SK-N-SH (cell line): Measurements from ENCODE around the gene P2RY8. TPM values are rescaled to one million over a fixed set of nuclear protein-coding genes. Genes with fewer than 3 reads are reported as not detected.
"Not testable (repeated sequence)": the region's sequence is repeated elsewhere in the genome, so short reads cannot be mapped to it uniquely, and the experiment has no call there.

Source experiments
- CTCF ChIA-PET: fragments of 300-600, 350-600 bp; formaldehyde crosslinking; extraction: SDS; loops from one replicate; lab custom pipeline; 2021; lab: Yijun Ruan, JAX
- POLR2A ChIA-PET: fragments of 350-600 bp; sonication (Branson Sonifier 250); formaldehyde crosslinking; extraction: SDS; loops from one replicate; lab custom pipeline; 2020; ENCODE audit warnings: antibody characterized with exemption, inconsistent platforms; lab: Yijun Ruan, JAX
- DNase-seq: peaks from one replicate; pipeline ENCODE4 v3.0.0; 2012
- H2AFZ ChIP-seq: fragments of 200-600 bp; sonication (generic); 2 replicates; pipeline ENCODE4 v1.8.1; 2016; ENCODE audit warnings: antibody characterized with exemption, mild to moderate bottlenecking, low read depth
- H3F3A ChIP-seq: fragments of 200-600 bp; sonication (generic); replicated peaks from 2 replicates; pipeline ENCODE3; 2016; ENCODE audit warnings: antibody characterized with exemption, mild to moderate bottlenecking; ENCODE audit not compliant: insufficient read depth
- H3K27ac ChIP-seq, 2 experiments: fragments of 200-500 bp in 1 of 2; fragments of 200-600 bp in 1 of 2; sonication (Bioruptor generic) in 1 of 2; sonication (generic), shearing (Covaris generic) in 1 of 2; 2 replicates each; pipeline versions ENCODE4 v1.5.1 to v1.6.1; 2014 to 2016; ENCODE audit warnings: low read depth in 2 of 2, inconsistent platforms in 1 of 2, low read length in 1 of 2, mild to moderate bottlenecking in 1 of 2, mixed read lengths in 1 of 2
- H3K27me3 ChIP-seq: fragments of 200-600 bp; sonication (generic), shearing (Covaris generic); 2 replicates; pipeline ENCODE4 v1.6.1; 2016; ENCODE audit warnings: mixed run types; ENCODE audit not compliant: insufficient read depth
- H3K36me3 ChIP-seq, 2 experiments: fragments of 200-500 bp in 1 of 2; fragments of 200-600 bp in 1 of 2; sonication (Bioruptor generic) in 1 of 2; sonication (generic) in 1 of 2; replicated peaks in 1 of 2; 2 replicates each; pipeline versions ENCODE3 to v1.5.1; 2014 to 2016; ENCODE audit warnings: low read length in 1 of 2, mild to moderate bottlenecking in 1 of 2; ENCODE audit not compliant: insufficient read depth in 2 of 2, control insufficient read depth in 1 of 2
- H3K4me1 ChIP-seq, 2 experiments: fragments of 200-500 bp in 1 of 2; fragments of 200-600 bp in 1 of 2; sonication (Bioruptor generic) in 1 of 2; sonication (generic), shearing (Covaris generic) in 1 of 2; 2 replicates each; pipeline versions ENCODE4 v1.5.1 to v1.6.1; 2014 to 2016; ENCODE audit warnings: low read depth in 1 of 2, low read length in 1 of 2, mixed run types in 1 of 2; ENCODE audit not compliant: insufficient read depth in 2 of 2, control insufficient read depth in 1 of 2
- H3K4me2 ChIP-seq: fragments of 200-600 bp; sonication (generic), shearing (Covaris generic); 2 replicates; pipeline ENCODE4 v1.6.1; 2017; ENCODE audit warnings: mixed run types
- H3K4me3 ChIP-seq, 2 experiments: fragments of 200-500 bp in 1 of 2; fragments of 200-600 bp in 1 of 2; sonication (Bioruptor generic) in 1 of 2; sonication (generic), shearing (Covaris generic) in 1 of 2; 2 replicates each; pipeline versions ENCODE4 v1.5.1 to v1.8.1; 2014 to 2016; ENCODE audit warnings: low read depth in 2 of 2, inconsistent platforms in 1 of 2, low read length in 1 of 2, mild to moderate bottlenecking in 1 of 2, mixed read lengths in 1 of 2, moderate library complexity in 1 of 2
- H3K79me2 ChIP-seq: fragments of 200-600 bp; sonication (generic); 2 replicates; pipeline ENCODE4 v1.8.1; 2017; ENCODE audit warnings: mild to moderate bottlenecking; ENCODE audit not compliant: insufficient read depth
- H3K9ac ChIP-seq: fragments of 200-600 bp; sonication (generic); 2 replicates; pipeline ENCODE4 v1.6.1; 2017; ENCODE audit warnings: mixed run types
- H3K9me2 ChIP-seq: fragments of 200-600 bp; sonication (generic); 2 replicates; pipeline ENCODE4 v1.6.1; 2017; ENCODE audit warnings: mixed run types
- H3K9me3 ChIP-seq: fragments of 200-600 bp; sonication (generic); 2 replicates; pipeline ENCODE4 v1.6.1; 2017; ENCODE audit warnings: mixed run types, mild to moderate bottlenecking, moderate library complexity
- H4K20me1 ChIP-seq: fragments of 200-600 bp; sonication (generic); 2 replicates; pipeline ENCODE4 v1.6.1; 2017; ENCODE audit warnings: mild to moderate bottlenecking, mixed run types; ENCODE audit not compliant: insufficient read depth
- CHD2 ChIP-seq: fragments of 150-350 bp; IDR thresholded peaks from 2 replicates; pipeline ENCODE4 v1.6.1; 2018; ENCODE audit warnings: low read length; ENCODE audit not compliant: partially characterized antibody
- ELF1 ChIP-seq: IDR thresholded peaks from 2 replicates; pipeline ENCODE4 v1.4.0; 2012
- EZH2phosphoT487 ChIP-seq: fragments of 200-600 bp; sonication (generic); IDR thresholded peaks from 2 replicates; pipeline ENCODE4 v1.6.1; 2017; ENCODE audit warnings: low read depth, mixed run types, mild to moderate bottlenecking, antibody characterized with exemption, moderate library complexity, borderline replicate concordance
- FOSL2 ChIP-seq: IDR thresholded peaks from 2 replicates; pipeline ENCODE4 v1.4.0; 2012; ENCODE audit warnings: low read depth, mild to moderate bottlenecking, moderate library complexity, borderline replicate concordance
- FOXJ3 ChIP-seq: sonication (generic); formaldehyde crosslinking; IDR thresholded peaks from 2 replicates; pipeline ENCODE4 v1.5.1; 2020; ENCODE audit warnings: mild to moderate bottlenecking, missing genetic modification reagents
- GABPA ChIP-seq: IDR thresholded peaks from 2 replicates; pipeline ENCODE4 v1.4.0; 2012; ENCODE audit warnings: low read depth, mild to moderate bottlenecking
- GATA2 ChIP-seq: sonication (generic); formaldehyde crosslinking; IDR thresholded peaks from 2 replicates; pipeline ENCODE4 v1.5.0; 2020; ENCODE audit warnings: mild to moderate bottlenecking, missing genetic modification reagents
- MEF2A ChIP-seq: IDR thresholded peaks from 2 replicates; pipeline ENCODE4 v1.4.0; 2012; ENCODE audit warnings: low read depth, borderline replicate concordance
- MXI1 ChIP-seq: IDR thresholded peaks from 2 replicates; pipeline ENCODE4 v1.6.1; 2012; ENCODE audit warnings: mild to moderate bottlenecking, low read depth, low read length, improper control_type of control experiment
- NRF1 ChIP-seq: IDR thresholded peaks from 2 replicates; pipeline ENCODE4 v1.6.1; 2012; ENCODE audit warnings: low read depth, mild to moderate bottlenecking, low read length
- RFX5 ChIP-seq: IDR thresholded peaks from 2 replicates; pipeline ENCODE4 v1.6.1; 2012; ENCODE audit warnings: mild to moderate bottlenecking, improper control_type of control experiment, low read length
- RXRA ChIP-seq: IDR thresholded peaks from 2 replicates; pipeline ENCODE4 v1.4.0; 2012; ENCODE audit warnings: low read depth, mild to moderate bottlenecking, borderline replicate concordance
- TEAD4 ChIP-seq: IDR thresholded peaks from 2 replicates; pipeline ENCODE4 v1.4.0; 2012; ENCODE audit warnings: mild to moderate bottlenecking, borderline replicate concordance; ENCODE audit not compliant: insufficient read depth
- YY1 ChIP-seq: IDR thresholded peaks from 2 replicates; pipeline ENCODE4 v1.4.0; 2012; ENCODE audit warnings: low read depth, mild to moderate bottlenecking
- WGBS: methylation state at CpG from one replicate; pipeline ENCODE4 v1.1.6; 2017; ENCODE audit warnings: low lambda C conversion rate; 5-methylcytosine and 5-hydroxymethylcytosine counted together
- polyA plus RNA-seq, 3 experiments: library from polyadenylated mRNA; depleted of rRNA; stranded (reverse); fragments of >200 nt; gene quantifications; 2 replicates each; pipeline ENCODE4 v1.2.3, GENCODE V29; 2012
- TF ChIP-seq, protein P1 (sequence below): IDR thresholded peaks from 2 replicates; pipeline ENCODE4 v1.4.0; 2012; ENCODE audit warnings: low read depth, borderline replicate concordance
- TF ChIP-seq, protein P2 (sequence below): fragments of 150-350 bp; IDR thresholded peaks from 2 replicates; pipeline ENCODE4 v1.6.1; 2017; ENCODE audit warnings: antibody characterized with exemption, low read length, low read depth, borderline replicate concordance
- TF ChIP-seq, protein P3 (sequence below): IDR thresholded peaks from 2 replicates; pipeline ENCODE4 v1.6.1; 2012; ENCODE audit warnings: mild to moderate bottlenecking, low read depth, low read length, moderate library complexity
- TF ChIP-seq, protein P4 (sequence below): IDR thresholded peaks from 2 replicates; pipeline ENCODE4 v1.4.0; 2012; ENCODE audit warnings: low read depth, borderline replicate concordance

The P2RY8 gene
- polyA plus RNA-seq, 1 of the 3 experiments (the other 2 are of a cell fraction), result 0.08 TPM

DNA sequence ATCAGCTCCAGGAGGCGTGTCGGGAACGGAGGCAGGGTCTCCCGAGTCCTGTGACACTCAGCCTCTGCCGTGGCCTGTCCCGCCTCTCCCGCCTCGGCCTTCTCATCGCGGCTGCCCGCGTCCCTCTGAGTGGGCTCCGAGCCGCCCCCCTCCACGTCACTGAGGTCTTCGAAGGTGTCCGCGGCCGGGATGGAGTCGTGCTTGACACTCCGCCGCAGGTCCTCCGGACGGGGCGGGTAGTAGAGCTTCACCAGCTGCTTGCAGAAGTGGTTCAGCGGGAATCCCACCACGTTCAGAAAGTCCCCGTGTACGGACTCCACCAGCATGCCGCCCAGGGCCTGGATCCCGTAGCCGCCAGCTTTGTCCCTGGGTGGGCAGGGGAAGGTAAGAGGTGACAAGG, 109.2 kb downstream of the P2RY8 start:
- no peaks in the 10 kb centered on the region for H4K20me1 ChIP-seq
- no peaks in the 10 kb centered on the region for H3F3A ChIP-seq
- CTCF ChIA-PET, result no interaction called here
- H3K36me3 ChIP-seq, result peaks cover 0 to 15% of the 10 kb centered on the region in 2 experiments
- H3K27me3 ChIP-seq, result no peaks in the 10 kb centered on the region
- H2AFZ ChIP-seq, result no peak overlapping the region
- TF ChIP-seq, protein P1, sequence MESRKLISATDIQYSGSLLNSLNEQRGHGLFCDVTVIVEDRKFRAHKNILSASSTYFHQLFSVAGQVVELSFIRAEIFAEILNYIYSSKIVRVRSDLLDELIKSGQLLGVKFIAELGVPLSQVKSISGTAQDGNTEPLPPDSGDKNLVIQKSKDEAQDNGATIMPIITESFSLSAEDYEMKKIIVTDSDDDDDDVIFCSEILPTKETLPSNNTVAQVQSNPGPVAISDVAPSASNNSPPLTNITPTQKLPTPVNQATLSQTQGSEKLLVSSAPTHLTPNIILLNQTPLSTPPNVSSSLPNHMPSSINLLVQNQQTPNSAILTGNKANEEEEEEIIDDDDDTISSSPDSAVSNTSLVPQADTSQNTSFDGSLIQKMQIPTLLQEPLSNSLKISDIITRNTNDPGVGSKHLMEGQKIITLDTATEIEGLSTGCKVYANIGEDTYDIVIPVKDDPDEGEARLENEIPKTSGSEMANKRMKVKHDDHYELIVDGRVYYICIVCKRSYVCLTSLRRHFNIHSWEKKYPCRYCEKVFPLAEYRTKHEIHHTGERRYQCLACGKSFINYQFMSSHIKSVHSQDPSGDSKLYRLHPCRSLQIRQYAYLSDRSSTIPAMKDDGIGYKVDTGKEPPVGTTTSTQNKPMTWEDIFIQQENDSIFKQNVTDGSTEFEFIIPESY, result no peak
- TF ChIP-seq ELF1 (no peak), MEF2A (no peak), YY1 (no peak), FOSL2 (no peak), CHD2 (no peak), RXRA (no peak), EZH2phosphoT487 (no peak), GATA2 (CRISPR knock-in tag) (no peak), GABPA (no peak), FOXJ3 (no peak), RFX5 (no peak), MXI1 (no peak), NRF1 (no peak), TEAD4 (no peak)
- TF ChIP-seq, protein P2, sequence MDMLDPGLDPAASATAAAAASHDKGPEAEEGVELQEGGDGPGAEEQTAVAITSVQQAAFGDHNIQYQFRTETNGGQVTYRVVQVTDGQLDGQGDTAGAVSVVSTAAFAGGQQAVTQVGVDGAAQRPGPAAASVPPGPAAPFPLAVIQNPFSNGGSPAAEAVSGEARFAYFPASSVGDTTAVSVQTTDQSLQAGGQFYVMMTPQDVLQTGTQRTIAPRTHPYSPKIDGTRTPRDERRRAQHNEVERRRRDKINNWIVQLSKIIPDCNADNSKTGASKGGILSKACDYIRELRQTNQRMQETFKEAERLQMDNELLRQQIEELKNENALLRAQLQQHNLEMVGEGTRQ, result no peak
- TF ChIP-seq, protein P3, sequence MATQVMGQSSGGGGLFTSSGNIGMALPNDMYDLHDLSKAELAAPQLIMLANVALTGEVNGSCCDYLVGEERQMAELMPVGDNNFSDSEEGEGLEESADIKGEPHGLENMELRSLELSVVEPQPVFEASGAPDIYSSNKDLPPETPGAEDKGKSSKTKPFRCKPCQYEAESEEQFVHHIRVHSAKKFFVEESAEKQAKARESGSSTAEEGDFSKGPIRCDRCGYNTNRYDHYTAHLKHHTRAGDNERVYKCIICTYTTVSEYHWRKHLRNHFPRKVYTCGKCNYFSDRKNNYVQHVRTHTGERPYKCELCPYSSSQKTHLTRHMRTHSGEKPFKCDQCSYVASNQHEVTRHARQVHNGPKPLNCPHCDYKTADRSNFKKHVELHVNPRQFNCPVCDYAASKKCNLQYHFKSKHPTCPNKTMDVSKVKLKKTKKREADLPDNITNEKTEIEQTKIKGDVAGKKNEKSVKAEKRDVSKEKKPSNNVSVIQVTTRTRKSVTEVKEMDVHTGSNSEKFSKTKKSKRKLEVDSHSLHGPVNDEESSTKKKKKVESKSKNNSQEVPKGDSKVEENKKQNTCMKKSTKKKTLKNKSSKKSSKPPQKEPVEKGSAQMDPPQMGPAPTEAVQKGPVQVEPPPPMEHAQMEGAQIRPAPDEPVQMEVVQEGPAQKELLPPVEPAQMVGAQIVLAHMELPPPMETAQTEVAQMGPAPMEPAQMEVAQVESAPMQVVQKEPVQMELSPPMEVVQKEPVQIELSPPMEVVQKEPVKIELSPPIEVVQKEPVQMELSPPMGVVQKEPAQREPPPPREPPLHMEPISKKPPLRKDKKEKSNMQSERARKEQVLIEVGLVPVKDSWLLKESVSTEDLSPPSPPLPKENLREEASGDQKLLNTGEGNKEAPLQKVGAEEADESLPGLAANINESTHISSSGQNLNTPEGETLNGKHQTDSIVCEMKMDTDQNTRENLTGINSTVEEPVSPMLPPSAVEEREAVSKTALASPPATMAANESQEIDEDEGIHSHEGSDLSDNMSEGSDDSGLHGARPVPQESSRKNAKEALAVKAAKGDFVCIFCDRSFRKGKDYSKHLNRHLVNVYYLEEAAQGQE, result no peak
- TF ChIP-seq, protein P4, sequence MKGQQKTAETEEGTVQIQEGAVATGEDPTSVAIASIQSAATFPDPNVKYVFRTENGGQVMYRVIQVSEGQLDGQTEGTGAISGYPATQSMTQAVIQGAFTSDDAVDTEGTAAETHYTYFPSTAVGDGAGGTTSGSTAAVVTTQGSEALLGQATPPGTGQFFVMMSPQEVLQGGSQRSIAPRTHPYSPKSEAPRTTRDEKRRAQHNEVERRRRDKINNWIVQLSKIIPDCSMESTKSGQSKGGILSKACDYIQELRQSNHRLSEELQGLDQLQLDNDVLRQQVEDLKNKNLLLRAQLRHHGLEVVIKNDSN, result no peak
- H3K27ac ChIP-seq, result no peak overlapping the region
- 94% methylated on average over 26 of the region's 32 CpGs for WGBS
- H3K4me1 ChIP-seq, result no peaks in the 10 kb centered on the region
- H3K9me2 ChIP-seq, result no peaks in the 10 kb centered on the region
- no peaks in the 10 kb centered on the region for H3K79me2 ChIP-seq
- POLR2A ChIA-PET, result no interaction called here
- H3K4me3 ChIP-seq, result no peak overlapping the region
- DNase-seq, result no peak
- no peaks in the 10 kb centered on the region for H3K9me3 ChIP-seq
- H3K9ac ChIP-seq, result no peak overlapping the region
- H3K4me2 ChIP-seq, result no peak overlapping the region

DNA sequence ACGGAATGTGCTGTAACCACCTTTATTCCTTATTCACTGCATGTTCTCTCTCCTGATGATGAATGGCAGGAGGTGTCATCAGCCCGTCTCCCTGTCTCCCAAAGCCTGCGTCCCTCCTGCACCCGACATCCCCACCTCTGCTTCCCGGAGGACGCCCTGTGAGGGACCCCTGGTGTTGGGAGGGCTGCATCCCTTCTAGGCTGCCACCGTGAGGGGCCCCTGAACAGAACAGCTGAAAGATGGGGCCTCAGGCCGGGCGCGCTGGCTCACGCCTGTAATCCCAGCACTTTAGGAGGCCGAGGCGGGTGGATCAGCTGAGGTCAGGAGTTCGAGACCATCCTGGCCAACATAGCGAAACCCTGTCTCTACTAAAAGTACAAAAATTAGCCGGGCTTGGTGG, 110.7 kb downstream of the P2RY8 start:
- H3K4me3 ChIP-seq, DNase-seq, H3F3A ChIP-seq, H3K9ac ChIP-seq, H2AFZ ChIP-seq, H3K79me2 ChIP-seq, H3K4me2 ChIP-seq, H3K9me2 ChIP-seq, POLR2A ChIA-PET, CTCF ChIA-PET, H3K4me1 ChIP-seq, H4K20me1 ChIP-seq, H3K9me3 ChIP-seq, H3K27ac ChIP-seq, H3K27me3 ChIP-seq: not testable (repeated sequence)
- WGBS, result 88% methylated on average over 16 of the region's 16 CpGs
- H3K36me3 ChIP-seq, result peaks cover 0 to 24% of the 10 kb centered on the region in 2 experiments
